ENCODE data around the gene MYO5C. TPM values are rescaled to one million over a fixed set of nuclear protein-coding genes. Genes with fewer than 3 reads are reported as not detected.
A peak's percentile ranks its signal among the peaks of the same experiment; 100 is the strongest.

The MYO5C gene
- total RNA-seq, 2 experiments from 2014 or later, result 1.6 to 1.9 TPM

- H3K9me3 Mint-ChIP-seq, result no peaks in the 10 kb centered on the region
- POLR2A ChIA-PET, result interaction anchor here (0.6 to 1.6 kb wide), 6 partner anchors 43 to 479 kb away, joined by 3 to 5 read pairs (median 3); no protein-coding TSS in a partner anchor
- H3K27ac Mint-ChIP-seq, result peak overlapping the region; percentile 84
- H3K4me3 Mint-ChIP-seq, result peak overlapping the region; percentile 73
- ATAC-seq (ENCODE audit: low read depth) (no peak), DNase-seq (no peak)
- H3K27me3 Mint-ChIP-seq, result peaks cover 6% of the 10 kb centered on the region
- peaks cover 39% of the 10 kb centered on the region for H3K4me1 Mint-ChIP-seq
- H3K36me3 Mint-ChIP-seq, result peaks cover 1% of the 10 kb centered on the region
Observed at GRCh38 chr15:52256930-52257733, 38.5 kb downstream of the MYO5C start.

DNA sequence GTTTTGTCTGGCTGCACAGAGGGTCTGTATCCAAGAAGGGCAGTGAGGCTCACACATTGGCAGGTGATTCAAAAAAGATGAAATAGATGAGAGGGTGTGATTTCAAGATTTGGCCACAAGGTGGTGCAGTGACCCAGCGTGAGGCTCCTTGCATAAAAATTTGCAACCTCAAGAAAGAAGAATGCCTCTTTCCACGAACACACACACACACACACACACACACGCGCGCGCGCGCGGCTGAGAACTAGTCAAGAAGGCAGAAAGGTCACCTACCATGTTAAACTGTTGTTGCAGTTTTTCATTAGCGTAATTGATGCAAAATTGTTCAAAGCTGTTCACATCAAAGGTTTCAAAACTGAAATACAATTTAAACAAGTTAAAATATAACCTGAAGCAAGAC, 39.2 kb downstream of the MYO5C start:
- Mint-ChIP-seq H3K9me3 (no peaks in the 10 kb centered on the region), H3K4me3 (peak overlapping the region; percentile 73), H3K36me3 (no peaks in the 10 kb centered on the region), H3K4me1 (peaks cover 33% of the 10 kb centered on the region), H3K27me3 (peaks cover 6% of the 10 kb centered on the region), H3K27ac (peak overlapping the region; percentile 84)
- peak; percentile 50 for ATAC-seq (ENCODE audit: low read depth)
- DNase-seq, result peak; percentile 67
- POLR2A ChIA-PET, result interaction anchor here (0.6 to 1.6 kb wide), 7 partner anchors 43 to 479 kb away, joined by 3 to 5 read pairs (median 3); no protein-coding TSS in a partner anchor

- Mint-ChIP-seq H3K27me3 (peaks cover 6% of the 10 kb centered on the region), H3K9me3 (no peaks in the 10 kb centered on the region), H3K4me3 (no peak overlapping the region), H3K4me1 (peaks cover 32% of the 10 kb centered on the region), H3K27ac (peak overlapping the region; percentile 34), H3K36me3 (no peaks in the 10 kb centered on the region)
- DNase-seq (no peak), ATAC-seq (ENCODE audit: low read depth) (no peak)
- POLR2A ChIA-PET, result interaction anchor here (0.6 to 1.6 kb wide), 4 partner anchors 70 to 480 kb away, joined by 3 to 5 read pairs (median 3); no protein-coding TSS in a partner anchor
Observed at GRCh38 chr15:52255935-52256334, 39.7 kb downstream of the MYO5C start.

DNA sequence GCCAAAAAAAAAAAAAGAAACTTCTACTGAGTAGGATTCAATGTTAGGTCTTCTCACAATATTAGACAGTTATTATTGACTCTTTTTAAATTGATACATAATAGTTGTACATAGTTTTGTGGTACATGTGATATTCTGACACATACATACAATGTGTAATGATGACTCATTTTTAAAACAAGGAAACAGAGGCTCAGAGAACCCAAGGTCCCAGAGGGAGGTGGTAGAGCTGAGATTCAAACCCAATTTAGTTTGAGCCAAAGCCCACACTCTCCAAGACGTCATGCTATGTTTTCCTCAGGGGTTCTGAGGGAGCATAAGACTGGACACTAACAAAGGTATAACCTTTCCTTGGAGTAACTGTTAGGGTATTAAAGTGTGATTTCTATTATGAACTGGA, 40.6 kb downstream of the MYO5C start:
- Mint-ChIP-seq H3K27ac (no peak overlapping the region), H3K9me3 (no peaks in the 10 kb centered on the region), H3K4me1 (peaks cover 25% of the 10 kb centered on the region), H3K4me3 (no peak overlapping the region), H3K36me3 (no peaks in the 10 kb centered on the region), H3K27me3 (peaks cover 6% of the 10 kb centered on the region)
- DNase-seq, result no peak
- ATAC-seq (ENCODE audit: low read depth), result no peak
- POLR2A ChIA-PET, result interaction anchor here (0.7 kb wide), 3 partner anchors 18 to 314 kb away, joined by 3 to 4 read pairs (median 4); partner anchors contain the start of gene ARPP19

DNA sequence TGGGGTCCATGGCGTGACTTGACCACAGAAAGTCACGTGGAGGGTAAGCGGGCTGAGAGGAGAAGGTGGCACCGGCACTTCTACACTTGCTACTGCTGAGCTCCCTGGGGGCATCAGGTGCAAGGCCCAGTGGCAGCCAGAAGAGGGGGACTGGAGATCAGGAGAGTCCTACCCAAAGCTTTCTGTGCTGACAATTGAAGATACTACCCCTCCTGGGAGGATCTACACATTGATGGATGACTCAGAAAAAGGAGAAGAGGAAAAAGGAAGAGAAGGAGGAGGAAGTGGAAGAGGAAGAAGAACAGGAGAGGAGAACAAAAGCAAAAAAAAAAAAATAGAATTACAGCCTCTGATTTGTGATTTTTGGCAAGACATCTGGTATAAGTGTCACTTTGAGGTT, 41.2 kb downstream of the MYO5C start:
- DNase-seq (no peak), ATAC-seq (ENCODE audit: low read depth) (no peak)
- Mint-ChIP-seq H3K4me1 (peaks cover 25% of the 10 kb centered on the region), H3K4me3 (no peak overlapping the region), H3K27ac (no peak overlapping the region), H3K36me3 (no peaks in the 10 kb centered on the region), H3K9me3 (no peaks in the 10 kb centered on the region), H3K27me3 (peaks cover 6% of the 10 kb centered on the region)
- POLR2A ChIA-PET, result interaction anchor here (0.7 kb wide), 4 partner anchors 17 to 481 kb away, joined by 3 to 4 read pairs (median 4); partner anchors contain the start of gene ARPP19

GRCh38 chr15:52252781-52253180, 42.8 kb downstream of the MYO5C start:
- peaks cover 14% of the 10 kb centered on the region for H3K27me3 Mint-ChIP-seq
- peaks cover 22% of the 10 kb centered on the region for H3K4me1 Mint-ChIP-seq
- H3K27ac Mint-ChIP-seq, result no peak overlapping the region
- DNase-seq (no peak), ATAC-seq (ENCODE audit: low read depth) (no peak)
- H3K9me3 Mint-ChIP-seq, result no peaks in the 10 kb centered on the region
- no peak overlapping the region for H3K4me3 Mint-ChIP-seq
- POLR2A ChIA-PET, result interaction anchor here (0.6 kb wide), 1 partner anchor 381 kb away, joined by 4 read pairs; no protein-coding TSS in a partner anchor
- no peaks in the 10 kb centered on the region for H3K36me3 Mint-ChIP-seq

DNA sequence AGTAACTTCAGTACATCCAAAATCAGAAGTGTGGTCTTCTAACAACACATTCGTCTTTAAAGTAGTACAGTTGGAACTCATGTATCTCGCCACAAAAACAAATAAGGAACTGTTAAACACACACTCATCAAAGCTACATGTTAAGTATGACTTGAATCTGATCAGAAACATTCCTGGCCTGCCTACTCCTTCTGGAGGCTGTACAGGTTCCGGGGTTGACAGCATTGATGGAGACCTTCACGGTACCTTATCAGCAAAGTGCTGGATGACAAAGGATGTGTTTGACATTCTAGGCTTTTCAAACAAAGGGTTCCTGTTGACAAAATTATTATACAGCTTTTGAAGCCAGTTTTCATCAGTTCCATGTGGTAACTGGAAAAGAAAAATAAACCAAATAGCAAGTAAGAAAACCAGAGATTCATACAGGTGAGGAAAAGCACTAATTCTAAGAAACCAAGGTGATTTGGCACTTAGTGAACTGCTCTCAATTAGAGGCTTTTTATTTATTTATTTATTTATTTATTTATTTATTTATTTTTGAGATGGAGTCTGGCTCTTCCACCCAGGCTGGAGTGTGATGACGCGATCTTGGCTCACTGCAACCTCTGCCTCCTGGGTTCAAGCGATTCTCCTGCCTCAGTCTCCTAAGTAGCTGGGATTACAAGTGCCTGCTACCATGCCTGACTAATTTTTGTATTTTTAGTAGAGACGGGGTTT, 44.3 kb downstream of the MYO5C start:
- peaks cover 15% of the 10 kb centered on the region for H3K27me3 Mint-ChIP-seq
- no peaks in the 10 kb centered on the region for H3K9me3 Mint-ChIP-seq
- no peak overlapping the region for H3K27ac Mint-ChIP-seq
- no peak for DNase-seq
- H3K4me3 Mint-ChIP-seq, result no peak overlapping the region
- ATAC-seq (ENCODE audit: low read depth), result no peak
- POLR2A ChIA-PET, result no interaction called here
- H3K4me1 Mint-ChIP-seq, result peaks cover 12% of the 10 kb centered on the region
- H3K36me3 Mint-ChIP-seq, result no peaks in the 10 kb centered on the region

DNA sequence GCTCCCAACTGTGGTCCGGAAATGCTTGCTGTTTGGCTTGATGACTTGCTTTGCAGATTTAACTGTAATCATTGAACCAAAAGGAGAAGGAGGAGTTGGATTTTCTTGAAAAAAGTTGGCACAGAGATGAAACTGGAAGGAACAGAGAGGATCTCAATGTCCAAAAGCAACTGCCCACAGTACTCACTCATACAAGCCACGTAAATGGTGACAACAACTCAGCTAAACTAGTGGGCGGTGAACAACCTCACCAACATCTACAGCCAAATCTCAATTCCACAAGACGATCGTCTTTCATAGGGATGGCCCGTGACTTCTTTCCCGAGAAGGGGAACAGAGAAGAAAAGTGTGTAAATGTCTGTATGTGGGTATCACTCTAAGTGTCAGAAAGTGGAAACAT, 48.1 kb downstream of the MYO5C start:
- no peak for DNase-seq
- Mint-ChIP-seq H3K4me3 (no peak overlapping the region), H3K36me3 (no peaks in the 10 kb centered on the region), H3K9me3 (no peaks in the 10 kb centered on the region), H3K27ac (no peak overlapping the region), H3K27me3 (peaks cover 10% of the 10 kb centered on the region), H3K4me1 (peaks cover 2% of the 10 kb centered on the region)
- POLR2A ChIA-PET, result no interaction called here
- ATAC-seq (ENCODE audit: low read depth), result no peak

DNA sequence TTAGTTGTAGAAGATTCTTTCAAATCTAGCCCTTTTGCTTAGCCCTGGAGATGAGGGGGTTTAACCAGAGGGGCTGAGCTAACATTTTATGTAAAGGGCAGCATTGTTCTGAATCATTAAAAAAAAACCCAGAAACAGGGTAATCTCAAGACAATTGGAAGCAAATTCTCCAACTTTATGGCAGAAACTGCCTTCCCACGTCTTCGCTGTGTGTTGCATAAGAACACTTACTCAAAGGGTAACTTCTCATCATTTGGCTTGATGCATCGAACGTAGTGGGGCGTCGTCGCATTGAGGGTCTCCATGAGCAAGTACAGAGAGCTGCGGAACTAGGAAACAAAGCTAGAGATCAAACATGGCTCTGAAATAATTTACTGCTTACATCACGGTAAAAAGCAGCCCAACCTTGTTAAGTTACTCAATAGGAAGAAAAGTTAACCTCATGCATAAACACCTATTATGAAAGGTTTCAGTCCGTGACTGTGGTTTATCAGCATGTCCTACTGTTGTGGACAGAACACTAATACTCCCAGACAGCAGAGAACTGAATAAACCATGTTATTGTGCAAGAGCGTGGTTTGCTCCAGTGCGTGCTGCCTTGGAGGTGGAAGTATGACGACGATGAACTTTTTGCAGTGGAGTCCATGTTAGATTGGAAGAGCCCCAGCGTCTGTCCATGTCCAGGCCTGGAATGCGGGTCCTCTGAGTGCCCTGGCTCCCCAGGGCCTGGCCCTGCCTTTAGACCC, 48.7 kb downstream of the MYO5C start:
- Mint-ChIP-seq H3K4me1 (peaks cover 3% of the 10 kb centered on the region), H3K27me3 (peaks cover 10% of the 10 kb centered on the region), H3K9me3 (no peaks in the 10 kb centered on the region), H3K36me3 (no peaks in the 10 kb centered on the region), H3K4me3 (no peak overlapping the region), H3K27ac (no peak overlapping the region)
- DNase-seq (no peak), ATAC-seq (ENCODE audit: low read depth) (no peak)
- POLR2A ChIA-PET, result no interaction called here

- DNase-seq, result no peak
- H3K4me1 Mint-ChIP-seq, result peaks cover 12% of the 10 kb centered on the region
- H3K9me3 Mint-ChIP-seq, result peaks cover 1% of the 10 kb centered on the region
- ATAC-seq (ENCODE audit: low read depth), result no peak
- no peak overlapping the region for H3K27ac Mint-ChIP-seq
- POLR2A ChIA-PET, result no interaction called here
- peaks cover 10% of the 10 kb centered on the region for H3K27me3 Mint-ChIP-seq
- no peak overlapping the region for H3K4me3 Mint-ChIP-seq
- peaks cover 4% of the 10 kb centered on the region for H3K36me3 Mint-ChIP-seq
Observed at GRCh38 chr15:52243697-52244555, 51.7 kb downstream of the MYO5C start.

DNA sequence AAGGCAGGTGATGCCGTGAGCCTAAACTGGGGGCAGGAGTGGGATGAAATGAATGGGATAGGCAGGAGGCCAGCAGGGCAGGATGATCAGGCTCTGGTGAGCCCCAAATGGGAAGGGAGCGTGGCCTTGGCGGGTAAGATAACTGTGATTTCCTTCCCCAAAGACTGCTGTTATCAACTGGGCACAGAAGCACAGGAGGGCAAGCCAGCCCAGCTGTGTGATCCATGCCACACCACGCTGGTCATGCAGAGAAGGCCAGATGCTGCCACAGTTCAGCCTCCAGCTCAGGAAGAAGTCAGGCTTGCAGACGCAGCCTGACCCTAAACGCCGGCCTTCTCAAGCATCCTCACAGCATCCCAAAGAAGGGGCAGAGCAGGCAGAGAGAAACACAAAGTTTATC, 52.3 kb downstream of the MYO5C start:
- Mint-ChIP-seq H3K27ac (no peak overlapping the region), H3K36me3 (peaks cover 4% of the 10 kb centered on the region), H3K9me3 (peaks cover 1% of the 10 kb centered on the region), H3K4me3 (no peak overlapping the region), H3K4me1 (peaks cover 12% of the 10 kb centered on the region), H3K27me3 (peaks cover 7% of the 10 kb centered on the region)
- POLR2A ChIA-PET, result no interaction called here
- no peak for ATAC-seq (ENCODE audit: low read depth)
- no peak for DNase-seq

DNA sequence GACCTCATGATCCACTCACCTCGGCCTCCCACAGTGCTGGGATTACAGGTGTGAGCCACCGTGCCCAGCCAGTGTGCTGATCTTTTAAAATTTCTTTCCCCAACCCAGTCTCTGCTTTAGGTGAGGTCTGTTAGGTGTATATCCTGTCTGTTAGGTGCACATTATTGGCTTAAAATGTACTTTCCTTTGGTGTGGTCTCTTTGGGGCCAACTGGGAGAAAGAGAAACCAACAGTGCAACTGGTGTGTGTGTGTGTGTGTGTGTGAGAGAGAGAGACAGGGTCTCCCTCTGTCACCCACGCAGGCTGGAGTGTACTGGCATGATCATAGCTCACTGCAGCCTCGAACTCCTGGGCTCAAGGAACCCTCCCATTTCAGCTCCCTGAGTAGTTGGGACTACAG, 54.1 kb downstream of the MYO5C start:
- Mint-ChIP-seq H3K9me3 (peaks cover 1% of the 10 kb centered on the region), H3K36me3 (peaks cover 4% of the 10 kb centered on the region), H3K27ac (peak overlapping the region; percentile 85), H3K27me3 (peaks cover 2% of the 10 kb centered on the region), H3K4me1 (peaks cover 10% of the 10 kb centered on the region), H3K4me3 (peak overlapping the region; percentile 65)
- ATAC-seq (ENCODE audit: low read depth) (peak; percentile 96), DNase-seq (no peak)
- POLR2A ChIA-PET, result interaction anchor here (0.9 kb wide), 1 partner anchor 63 kb away, joined by 5 read pairs; no protein-coding TSS in a partner anchor

Data from activated naive CD8-positive, alpha-beta T cell treated with anti-CD3 and anti-CD28 coated beads, Interleukin-2, amount 10 ng/mL, durations not matched to agents 7 days and 5 days (primary cell).